Calu3 (cell line): Measurements from ENCODE around the gene SNX11. TPM values are rescaled to one million over a fixed set of nuclear protein-coding genes. Genes with fewer than 3 reads are reported as not detected.
"Not testable (repeated sequence)": the region's sequence is repeated elsewhere in the genome, so short reads cannot be mapped to it uniquely, and the experiment has no call there.

ENCODE experiments used
- BruUV-seq: library from RNA; stranded (reverse); fragments of 400-500 nt; replicated peaks from 2 replicates; lab custom pipeline; 2021; lab: Mats Ljungman, UMichigan
- CTCF ChIA-PET: fragments of 300-600 bp; sonication (Branson Sonifier 250); formaldehyde crosslinking; loops from one replicate; lab custom pipeline; 2022; ENCODE audit warnings: antibody characterized with exemption; lab: Charles Lee
- DNase-seq: peaks from one replicate; pipeline ENCODE4 v3.0.0; 2022
- H3K27ac Mint-ChIP-seq: one replicate; pipeline ENCODE4 v1.8.0; 2022; ENCODE audit warnings: mixed read lengths; ENCODE audit not compliant: unreplicated experiment
- H3K27me3 Mint-ChIP-seq: one replicate; pipeline ENCODE4 v1.8.0; 2022; ENCODE audit warnings: mixed read lengths; ENCODE audit not compliant: unreplicated experiment
- H3K36me3 Mint-ChIP-seq: one replicate; pipeline ENCODE4 v1.8.0; 2022; ENCODE audit warnings: mild to moderate bottlenecking, moderate library complexity, mixed read lengths; ENCODE audit not compliant: insufficient read depth, unreplicated experiment
- H3K4me1 Mint-ChIP-seq: one replicate; pipeline ENCODE4 v1.8.0; 2022; ENCODE audit warnings: mild to moderate bottlenecking, low read depth, mixed read lengths; ENCODE audit not compliant: unreplicated experiment
- H3K4me3 Mint-ChIP-seq: one replicate; pipeline ENCODE4 v1.8.0; 2022; ENCODE audit warnings: mild to moderate bottlenecking, low read depth, moderate library complexity, mixed read lengths; ENCODE audit not compliant: unreplicated experiment
- H3K9me3 Mint-ChIP-seq: one replicate; pipeline ENCODE4 v1.8.0; 2022; ENCODE audit warnings: low read depth, mixed read lengths; ENCODE audit not compliant: unreplicated experiment
- CTCF ChIP-seq: fragments of 200-600 bp; IDR thresholded peaks from one replicate; pipeline ENCODE4 v1.8.0; 2022; ENCODE audit warnings: antibody characterized with exemption; ENCODE audit not compliant: unreplicated experiment
- intact Hi-C: fragments of 100-400 bp; cut with micrococcal nuclease; formaldehyde crosslinking; loops from one replicate; pipeline ENCODE4 v1.10.0; 2022; ENCODE audit not compliant: unreplicated experiment
- total RNA-seq: library from RNA; stranded (reverse); gene quantifications from 2 replicates; pipeline ENCODE4 v1.2.3, GENCODE V29; 2022

SNX11 gene
- total RNA-seq, 1 experiment from 2014 or later, result 29.4 TPM

- H3K27me3 Mint-ChIP-seq, result no peaks in the 10 kb centered on the region
- no peak for TF ChIP-seq CTCF
These were observed 40.9 kb upstream of the SNX11 start for GRCh38 chr17:48066656-48067055.

GRCh38 chr17:48067245-48067644, 40.3 kb upstream of the SNX11 start:
- BruUV-seq, result no TSS peak
- Mint-ChIP-seq H3K27ac (no peak overlapping the region), H3K27me3 (no peaks in the 10 kb centered on the region), H3K4me3 (no peak overlapping the region), H3K36me3 (peaks cover 91% of the 10 kb centered on the region), H3K4me1 (no peaks in the 10 kb centered on the region), H3K9me3 (no peaks in the 10 kb centered on the region)
- CTCF ChIA-PET, result interaction anchor here (0.8 to 2.6 kb wide), 5 partner anchors 8 to 41 kb away, joined by 3 to 15 read pairs (median 3); no protein-coding TSS in a partner anchor
- no peak for DNase-seq
- intact Hi-C loops, result no loop called here
- TF ChIP-seq CTCF, result no peak

More at GRCh38 chr17:48066656-48067055, 40.9 kb upstream of the SNX11 start:
- Mint-ChIP-seq H3K36me3 (peaks cover 89% of the 10 kb centered on the region), H3K9me3 (no peaks in the 10 kb centered on the region), H3K27ac (no peak overlapping the region), H3K4me3 (no peak overlapping the region), H3K4me1 (no peaks in the 10 kb centered on the region)
- CTCF ChIA-PET, result interaction anchor here (0.8 to 2.6 kb wide), 5 partner anchors 8 to 41 kb away, joined by 3 to 15 read pairs (median 3); no protein-coding TSS in a partner anchor
- intact Hi-C loops, result no loop called here
- DNase-seq, result no peak
- no TSS peak for BruUV-seq

- H3K27me3 Mint-ChIP-seq, DNase-seq, H3K4me3 Mint-ChIP-seq, BruUV-seq, H3K4me1 Mint-ChIP-seq, H3K9me3 Mint-ChIP-seq, intact Hi-C loops, H3K27ac Mint-ChIP-seq: not testable (repeated sequence)
- peaks cover 91% of the 10 kb centered on the region for H3K36me3 Mint-ChIP-seq
- CTCF ChIA-PET, result interaction anchor here (0.5 to 2.6 kb wide), 5 partner anchors 12 to 61 kb away, joined by 3 to 15 read pairs (median 4); partner anchors contain the start of gene NFE2L1
These were observed 39.8 kb upstream of the SNX11 start for GRCh38 chr17:48067808-48068207.

- CTCF ChIA-PET, result interaction anchor here (0.6 to 2.6 kb wide), 6 partner anchors 12 to 42 kb away, joined by 3 to 15 read pairs (median 4); partner anchors contain the start of gene NFE2L1
These were observed 39.0 kb upstream of the SNX11 start for GRCh38 chr17:48068491-48068961.

More at GRCh38 chr17:48068491-48068961, 39.0 kb upstream of the SNX11 start:
- intact Hi-C loops, result no loop called here
- peaks cover 95% of the 10 kb centered on the region for H3K36me3 Mint-ChIP-seq
- no peaks in the 10 kb centered on the region for H3K9me3 Mint-ChIP-seq
- H3K4me1 Mint-ChIP-seq, result no peaks in the 10 kb centered on the region
- peak; percentile 31 for TF ChIP-seq CTCF
- peak; percentile 43 for DNase-seq
- H3K4me3 Mint-ChIP-seq, result no peak overlapping the region
- no peak overlapping the region for H3K27ac Mint-ChIP-seq
- no TSS peak for BruUV-seq
- no peaks in the 10 kb centered on the region for H3K27me3 Mint-ChIP-seq
